Activated naive CD4-positive, alpha-beta T cell treated with anti-CD3 and anti-CD28 coated beads, Interleukin-2, amount 10 ng/mL, durations not matched to agents 7 days and 5 days (primary cell): Measurements from ENCODE around the gene TBC1D5.

ENCODE experiments used
- CTCF ChIA-PET: fragments of 350-600 bp; sonication (Branson Sonifier 250); formaldehyde crosslinking; loops from one replicate; lab custom pipeline; 2021; ENCODE audit warnings: antibody characterized with exemption; lab: Charles Lee
- DNase-seq: peaks from one replicate; pipeline ENCODE4 v3.0.0-alpha.2; 2020
- H3K27ac Mint-ChIP-seq: one replicate; pipeline ENCODE4 v1.8.0; 2021; ENCODE audit warnings: mild to moderate bottlenecking, moderate library complexity, mixed read lengths
- H3K27me3 Mint-ChIP-seq: one replicate; pipeline ENCODE4 v1.8.0; 2021; ENCODE audit warnings: mild to moderate bottlenecking, mixed read lengths
- H3K36me3 Mint-ChIP-seq: one replicate; pipeline ENCODE4 v1.8.0; 2021; ENCODE audit warnings: mixed read lengths
- H3K4me1 Mint-ChIP-seq: one replicate; pipeline ENCODE4 v1.8.0; 2021; ENCODE audit warnings: mixed read lengths
- H3K4me3 Mint-ChIP-seq: one replicate; pipeline ENCODE4 v1.8.0; 2021; ENCODE audit warnings: mild to moderate bottlenecking, moderate library complexity, mixed read lengths
- H3K9me3 Mint-ChIP-seq: one replicate; pipeline ENCODE4 v1.8.0; 2021; ENCODE audit warnings: mixed read lengths

The TBC1D5 gene

DNA sequence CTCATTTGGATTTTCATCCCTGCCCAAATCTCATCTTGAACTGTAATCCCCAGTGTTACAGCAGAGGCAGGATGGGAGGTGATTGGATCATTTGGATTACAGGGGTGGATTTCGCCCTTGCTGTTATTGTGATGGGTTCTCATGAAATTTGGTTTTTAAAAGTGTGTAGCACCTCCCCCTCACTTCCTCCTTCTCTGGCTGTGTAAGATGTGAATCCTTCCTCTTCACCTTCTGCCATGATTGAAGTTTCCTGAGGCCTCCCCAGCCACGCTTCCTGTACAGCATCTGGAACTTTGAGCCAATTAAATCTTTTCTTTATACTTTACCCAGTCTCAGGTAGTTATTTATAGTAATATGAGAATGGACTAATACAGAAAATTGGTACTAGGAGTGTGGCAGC is 540.9 kb downstream of the TBC1D5 start:
- H3K9me3 Mint-ChIP-seq: peaks cover 21% of the 10 kb centered on the region
- H3K36me3 Mint-ChIP-seq: peaks cover 46% of the 10 kb centered on the region
- H3K4me3 Mint-ChIP-seq: no peak overlapping the region
- H3K4me1 Mint-ChIP-seq: peaks cover 8% of the 10 kb centered on the region
- H3K27me3 Mint-ChIP-seq: no peaks in the 10 kb centered on the region
- no peak for DNase-seq
- CTCF ChIA-PET: interaction anchor here (0.7 kb wide), 1 partner anchor 9 kb away, joined by 3 read pairs; no protein-coding TSS in a partner anchor
- H3K27ac Mint-ChIP-seq: no peak overlapping the region

DNA sequence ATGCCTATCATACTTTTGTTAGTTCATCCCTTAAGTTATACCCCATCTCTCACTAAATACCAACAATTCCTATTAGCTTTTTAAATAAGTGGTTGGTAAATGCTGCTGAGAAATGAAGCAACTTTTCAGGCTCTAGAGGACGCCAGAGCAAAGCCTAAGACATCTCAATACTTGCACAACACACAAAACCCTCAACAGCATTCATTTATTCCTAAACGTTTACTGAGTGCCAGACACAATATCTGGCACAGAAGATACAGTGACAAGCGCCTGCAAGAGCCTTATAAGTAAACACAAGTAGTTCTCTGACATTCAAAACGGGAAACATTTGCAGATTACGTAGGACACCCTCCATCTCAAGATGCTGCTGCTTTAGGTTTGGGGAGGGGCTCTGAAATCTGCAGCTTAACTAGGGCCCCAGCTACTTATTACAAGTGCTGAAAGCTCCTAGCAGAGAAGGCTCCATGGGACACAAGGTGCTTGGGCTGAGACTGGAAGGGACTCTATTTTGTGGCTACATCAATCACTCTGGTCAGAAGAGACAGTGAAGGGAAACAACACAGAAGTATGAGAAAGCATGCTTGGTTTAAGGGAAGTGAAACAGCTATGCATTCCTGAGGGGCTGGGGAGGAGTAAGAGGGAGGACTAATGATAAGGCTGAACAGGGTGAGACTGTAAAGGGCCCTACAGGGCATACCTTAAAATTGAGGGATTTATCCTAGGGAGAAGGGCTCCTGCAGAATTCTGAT is 546.4 kb downstream of the TBC1D5 start:
- peaks cover 9% of the 10 kb centered on the region for H3K4me1 Mint-ChIP-seq
- CTCF ChIA-PET: interaction anchor here (0.8 to 1.1 kb wide), 2 partner anchors 10 to 595 kb away, joined by 3 read pairs; no protein-coding TSS in a partner anchor
- no peaks in the 10 kb centered on the region for H3K27me3 Mint-ChIP-seq
- no peak for DNase-seq
- no peaks in the 10 kb centered on the region for H3K9me3 Mint-ChIP-seq
- H3K27ac Mint-ChIP-seq: no peak overlapping the region
- H3K36me3 Mint-ChIP-seq: peaks cover 15% of the 10 kb centered on the region
- H3K4me3 Mint-ChIP-seq: no peak overlapping the region

DNA sequence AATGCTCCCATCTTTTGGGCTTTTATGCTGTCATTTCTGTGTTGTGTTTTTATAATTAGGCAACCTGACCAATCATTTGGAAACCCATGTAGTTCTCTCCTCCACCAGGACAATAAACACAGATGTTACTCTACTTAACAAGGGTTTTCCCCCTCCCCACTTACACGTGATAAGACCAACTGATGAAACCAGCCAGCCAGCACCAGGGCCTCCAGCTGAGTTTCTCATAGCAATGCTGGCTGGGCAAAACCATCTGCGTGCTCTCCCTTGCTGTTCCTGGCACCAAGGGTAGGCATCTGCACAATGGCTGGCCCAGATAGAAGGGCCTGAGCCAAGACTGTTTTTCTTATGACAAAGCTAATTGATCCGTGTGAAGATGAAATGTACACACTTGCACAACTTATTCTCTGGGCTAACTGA is 547.2 kb downstream of the TBC1D5 start:
- Mint-ChIP-seq H3K27ac (no peak overlapping the region), H3K4me3 (no peak overlapping the region)
- no peak for DNase-seq

DNA sequence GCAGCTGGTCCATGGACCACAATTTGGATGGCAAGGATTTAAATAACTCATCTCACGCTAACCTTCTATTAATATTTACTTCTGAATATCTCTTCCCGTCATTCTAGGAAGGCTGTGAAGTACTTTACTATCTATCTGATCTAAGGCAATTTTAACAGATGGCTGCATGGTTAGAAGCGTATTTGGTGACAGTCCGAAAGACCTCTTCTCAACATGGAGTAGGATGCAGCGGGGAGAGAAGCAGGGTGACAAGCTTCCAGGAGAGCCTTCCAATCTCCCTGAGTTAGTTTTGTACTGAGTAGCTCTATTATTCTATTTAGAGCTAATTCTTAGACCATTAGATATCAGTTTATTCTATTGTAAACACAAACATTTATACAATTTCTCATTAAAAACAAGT is 548.3 kb downstream of the TBC1D5 start:
- H3K4me1 Mint-ChIP-seq: peaks cover 19% of the 10 kb centered on the region
- no peaks in the 10 kb centered on the region for H3K9me3 Mint-ChIP-seq
- CTCF ChIA-PET: no interaction called here
- no peak overlapping the region for H3K4me3 Mint-ChIP-seq
- peaks cover 10% of the 10 kb centered on the region for H3K36me3 Mint-ChIP-seq
- H3K27me3 Mint-ChIP-seq: no peaks in the 10 kb centered on the region
- DNase-seq: no peak
- no peak overlapping the region for H3K27ac Mint-ChIP-seq

More for the DNA sequence above, 547.2 kb downstream of the TBC1D5 start:
- H3K36me3 Mint-ChIP-seq: peaks cover 12% of the 10 kb centered on the region
- H3K9me3 Mint-ChIP-seq: no peaks in the 10 kb centered on the region
- no peaks in the 10 kb centered on the region for H3K27me3 Mint-ChIP-seq
- peaks cover 18% of the 10 kb centered on the region for H3K4me1 Mint-ChIP-seq
- CTCF ChIA-PET: interaction anchor here (0.8 to 1.1 kb wide), 2 partner anchors 11 to 594 kb away, joined by 3 read pairs; no protein-coding TSS in a partner anchor

DNA sequence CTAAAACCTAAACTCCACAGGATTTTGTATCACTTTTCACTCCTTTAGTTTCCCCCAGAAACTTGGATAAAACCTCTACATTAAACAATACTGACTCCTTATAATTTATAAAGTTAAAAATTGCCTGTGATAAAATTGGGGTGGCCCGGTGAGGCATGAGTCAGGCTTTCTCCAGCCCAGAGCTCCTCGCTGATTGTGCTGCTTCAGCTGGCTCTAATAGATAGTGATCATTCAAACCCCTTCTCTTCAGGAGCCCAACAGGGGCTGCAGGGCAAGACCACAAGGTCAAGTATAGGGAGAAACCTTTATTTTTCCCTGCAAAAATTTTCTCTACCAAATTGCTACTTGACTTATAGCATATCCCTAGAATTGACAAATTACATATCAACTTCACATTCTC is 549.4 kb downstream of the TBC1D5 start:
- Mint-ChIP-seq H3K4me1 (peaks cover 19% of the 10 kb centered on the region), H3K27ac (no peak overlapping the region), H3K9me3 (no peaks in the 10 kb centered on the region), H3K4me3 (no peak overlapping the region), H3K27me3 (no peaks in the 10 kb centered on the region), H3K36me3 (peaks cover 8% of the 10 kb centered on the region)
- DNase-seq: no peak
- CTCF ChIA-PET: interaction anchor here (0.5 to 1.0 kb wide), 2 partner anchors 9 to 1007 kb away, joined by 3 read pairs; no protein-coding TSS in a partner anchor

DNA sequence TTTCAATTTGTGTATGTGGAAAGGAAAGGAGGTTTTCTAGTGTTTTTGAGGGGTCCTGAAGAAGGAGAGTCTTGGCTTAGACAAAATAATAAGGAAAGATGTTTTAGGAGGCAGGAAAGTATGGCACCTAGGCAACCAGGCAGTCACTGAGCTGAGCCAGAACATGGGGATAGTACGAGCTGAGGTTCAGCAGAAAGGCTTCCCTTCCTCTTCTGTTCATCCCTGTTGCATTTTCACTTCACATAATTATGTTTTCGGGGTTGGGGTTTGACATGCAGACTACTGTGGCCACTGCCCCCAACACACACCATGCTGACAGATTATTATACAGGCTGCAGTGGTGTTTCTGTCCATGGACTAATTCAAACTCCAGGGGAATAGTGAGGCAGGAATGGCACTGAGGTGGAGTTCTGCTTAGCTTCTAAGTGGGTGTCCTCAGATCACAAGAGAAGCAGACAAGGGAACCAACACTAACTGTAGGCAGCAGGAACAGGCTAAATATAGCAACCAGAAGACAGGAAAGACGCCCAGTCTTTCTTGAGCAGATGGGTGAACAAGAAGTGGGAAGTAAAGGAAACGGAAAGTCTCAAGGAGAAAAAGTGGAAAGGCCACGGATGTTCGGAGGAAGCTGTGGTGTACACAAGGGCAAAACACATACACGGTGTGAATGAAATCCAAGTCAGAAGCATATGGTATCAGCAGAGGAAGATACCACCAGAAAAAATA is 551.9 kb downstream of the TBC1D5 start:
- DNase-seq: no peak
- CTCF ChIA-PET: no interaction called here
- Mint-ChIP-seq H3K27me3 (no peaks in the 10 kb centered on the region), H3K9me3 (no peaks in the 10 kb centered on the region), H3K4me1 (peaks cover 17% of the 10 kb centered on the region), H3K36me3 (peaks cover 5% of the 10 kb centered on the region), H3K4me3 (no peak overlapping the region), H3K27ac (no peak overlapping the region)

DNA sequence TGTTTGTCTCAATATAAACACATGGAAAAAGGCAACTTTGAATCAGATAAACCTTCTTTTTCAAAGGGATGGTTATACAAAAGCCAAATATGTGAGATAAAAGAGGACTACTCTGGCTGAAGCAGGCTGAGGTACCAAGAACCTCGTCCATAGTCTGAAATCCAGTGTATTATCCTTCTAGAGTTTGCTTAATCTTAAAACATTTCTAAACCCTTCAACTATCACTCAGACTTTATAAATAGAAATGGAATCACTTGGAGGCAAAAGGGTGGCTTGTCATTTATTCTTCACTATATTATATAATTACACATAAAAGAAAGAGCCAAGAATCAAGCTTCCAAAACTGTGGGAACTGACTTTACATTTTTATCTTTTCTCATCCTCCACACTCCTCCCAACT is 554.1 kb downstream of the TBC1D5 start:
- no peak overlapping the region for H3K27ac Mint-ChIP-seq
- H3K27me3 Mint-ChIP-seq: no peaks in the 10 kb centered on the region
- DNase-seq: no peak
- CTCF ChIA-PET: no interaction called here
- no peaks in the 10 kb centered on the region for H3K9me3 Mint-ChIP-seq
- peaks cover 19% of the 10 kb centered on the region for H3K36me3 Mint-ChIP-seq
- no peak overlapping the region for H3K4me3 Mint-ChIP-seq
- peaks cover 13% of the 10 kb centered on the region for H3K4me1 Mint-ChIP-seq

DNA sequence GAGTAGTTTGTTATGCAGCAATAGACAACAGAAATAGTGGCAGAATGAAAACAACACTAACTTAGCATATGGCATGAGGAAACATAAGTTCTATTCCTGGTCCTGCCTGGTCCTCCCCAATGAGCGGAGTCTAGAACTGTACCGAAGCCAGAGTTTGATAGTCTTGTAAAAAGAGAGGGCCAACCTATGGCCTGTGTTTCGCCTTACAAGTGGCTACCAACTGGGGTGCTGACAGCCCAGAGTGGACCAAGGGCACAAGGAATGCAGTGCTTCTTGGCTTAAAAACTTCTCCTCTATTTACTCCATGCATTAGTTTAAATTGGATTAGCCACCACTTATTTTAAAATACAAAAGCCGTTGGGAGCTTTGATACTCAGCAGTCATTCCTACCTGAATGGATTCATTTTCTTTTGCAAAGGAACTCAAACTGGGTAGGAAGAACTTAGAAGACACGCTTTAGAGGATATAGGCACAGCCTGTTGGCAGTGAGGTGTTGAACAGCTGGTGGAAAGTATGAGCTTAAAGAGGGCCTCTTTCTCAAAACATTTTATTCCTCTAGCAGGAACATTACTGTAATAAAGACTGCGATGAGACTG is 554.7 kb downstream of the TBC1D5 start:
- H3K9me3 Mint-ChIP-seq: no peaks in the 10 kb centered on the region
- peaks cover 22% of the 10 kb centered on the region for H3K36me3 Mint-ChIP-seq
- no peak overlapping the region for H3K27ac Mint-ChIP-seq
- peaks cover 19% of the 10 kb centered on the region for H3K4me1 Mint-ChIP-seq
- CTCF ChIA-PET: interaction anchor here (0.8 kb wide), 1 partner anchor 12 kb away, joined by 3 read pairs; no protein-coding TSS in a partner anchor
- H3K4me3 Mint-ChIP-seq: no peak overlapping the region
- no peak for DNase-seq
- H3K27me3 Mint-ChIP-seq: no peaks in the 10 kb centered on the region

DNA sequence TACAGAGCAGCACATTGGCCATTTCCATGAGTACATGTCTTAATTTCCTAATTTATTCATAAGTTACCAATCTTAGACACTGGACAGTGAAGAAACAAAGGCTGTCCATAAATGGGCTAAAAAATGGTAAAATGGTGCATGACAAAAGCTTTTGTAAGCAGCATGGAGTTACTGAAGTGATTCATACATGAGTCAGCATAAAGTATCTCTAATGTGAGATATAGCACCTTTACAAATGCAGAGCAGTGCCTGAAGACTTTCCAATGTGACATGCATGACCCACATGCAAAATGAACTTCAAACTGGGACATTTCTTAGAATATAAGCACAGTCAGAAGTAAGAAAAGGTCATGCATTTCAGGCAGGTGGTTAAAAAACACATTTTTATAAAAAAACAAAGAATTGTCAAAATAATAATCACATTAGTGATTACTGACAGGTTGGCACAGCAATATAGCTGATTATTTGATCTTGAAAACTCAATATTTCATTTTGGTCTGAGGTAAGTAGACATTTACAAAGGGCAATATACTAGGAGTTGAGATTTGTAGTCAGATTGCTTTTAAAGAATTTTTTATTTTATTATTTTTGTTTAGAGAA is 558.4 kb downstream of the TBC1D5 start:
- H3K4me1 Mint-ChIP-seq: peaks cover 23% of the 10 kb centered on the region
- no peak overlapping the region for H3K27ac Mint-ChIP-seq
- CTCF ChIA-PET: interaction anchor here (0.6 kb wide), 1 partner anchor 791 kb away, joined by 3 read pairs; no protein-coding TSS in a partner anchor
- DNase-seq: no peak
- no peaks in the 10 kb centered on the region for H3K9me3 Mint-ChIP-seq
- no peaks in the 10 kb centered on the region for H3K27me3 Mint-ChIP-seq
- no peak overlapping the region for H3K4me3 Mint-ChIP-seq
- H3K36me3 Mint-ChIP-seq: peaks cover 26% of the 10 kb centered on the region

DNA sequence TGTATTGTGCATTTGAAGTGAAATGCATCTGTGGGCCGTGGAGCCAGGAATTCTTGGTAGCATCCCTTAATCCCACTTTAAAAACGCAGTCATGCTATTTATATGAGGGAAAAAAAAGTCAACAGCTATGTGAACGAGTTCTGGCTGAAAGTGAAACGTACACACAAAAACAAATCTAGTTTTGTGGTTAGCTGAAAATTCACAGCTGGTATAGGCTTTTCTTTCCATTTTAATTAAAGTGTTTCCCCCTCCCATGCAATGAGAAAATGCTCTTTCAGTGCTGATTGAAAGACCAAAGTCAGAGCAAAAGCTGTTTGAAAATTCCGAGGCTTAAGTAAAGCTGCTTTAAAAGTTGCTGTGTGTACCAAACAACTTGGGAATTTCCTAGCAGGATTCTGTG is 560.3 kb downstream of the TBC1D5 start:
- no peak overlapping the region for H3K27ac Mint-ChIP-seq
- H3K4me1 Mint-ChIP-seq: peaks cover 23% of the 10 kb centered on the region
- CTCF ChIA-PET: no interaction called here
- no peak for DNase-seq
- H3K36me3 Mint-ChIP-seq: peaks cover 30% of the 10 kb centered on the region
- no peaks in the 10 kb centered on the region for H3K9me3 Mint-ChIP-seq
- H3K27me3 Mint-ChIP-seq: no peaks in the 10 kb centered on the region
- H3K4me3 Mint-ChIP-seq: no peak overlapping the region

DNA sequence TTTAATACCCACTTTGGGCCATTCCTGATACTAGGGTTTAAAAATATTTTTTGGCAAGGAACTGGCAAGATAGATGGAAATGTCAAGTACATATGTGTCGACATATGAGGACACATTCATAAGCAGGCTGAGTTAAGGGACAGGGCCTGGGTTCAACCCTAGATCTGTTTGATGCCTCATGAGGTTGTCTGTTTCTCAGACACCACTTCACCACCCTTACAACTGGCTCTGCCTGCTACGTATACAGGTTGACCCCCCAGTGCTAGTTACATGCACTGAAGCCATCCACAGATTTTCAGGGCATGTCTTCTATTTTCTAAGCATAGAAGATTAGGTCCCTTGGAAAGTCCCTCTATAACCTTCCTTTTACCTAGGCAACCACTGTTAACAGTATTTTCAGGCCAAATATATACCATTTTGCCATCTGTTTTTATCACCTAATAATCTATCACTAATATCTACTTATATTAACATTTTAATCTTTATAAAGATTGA is 561.0 kb downstream of the TBC1D5 start:
- Mint-ChIP-seq H3K4me1 (peaks cover 23% of the 10 kb centered on the region), H3K4me3 (no peak overlapping the region), H3K9me3 (no peaks in the 10 kb centered on the region), H3K36me3 (peaks cover 30% of the 10 kb centered on the region), H3K27ac (no peak overlapping the region), H3K27me3 (no peaks in the 10 kb centered on the region)
- DNase-seq: no peak
- CTCF ChIA-PET: no interaction called here

DNA sequence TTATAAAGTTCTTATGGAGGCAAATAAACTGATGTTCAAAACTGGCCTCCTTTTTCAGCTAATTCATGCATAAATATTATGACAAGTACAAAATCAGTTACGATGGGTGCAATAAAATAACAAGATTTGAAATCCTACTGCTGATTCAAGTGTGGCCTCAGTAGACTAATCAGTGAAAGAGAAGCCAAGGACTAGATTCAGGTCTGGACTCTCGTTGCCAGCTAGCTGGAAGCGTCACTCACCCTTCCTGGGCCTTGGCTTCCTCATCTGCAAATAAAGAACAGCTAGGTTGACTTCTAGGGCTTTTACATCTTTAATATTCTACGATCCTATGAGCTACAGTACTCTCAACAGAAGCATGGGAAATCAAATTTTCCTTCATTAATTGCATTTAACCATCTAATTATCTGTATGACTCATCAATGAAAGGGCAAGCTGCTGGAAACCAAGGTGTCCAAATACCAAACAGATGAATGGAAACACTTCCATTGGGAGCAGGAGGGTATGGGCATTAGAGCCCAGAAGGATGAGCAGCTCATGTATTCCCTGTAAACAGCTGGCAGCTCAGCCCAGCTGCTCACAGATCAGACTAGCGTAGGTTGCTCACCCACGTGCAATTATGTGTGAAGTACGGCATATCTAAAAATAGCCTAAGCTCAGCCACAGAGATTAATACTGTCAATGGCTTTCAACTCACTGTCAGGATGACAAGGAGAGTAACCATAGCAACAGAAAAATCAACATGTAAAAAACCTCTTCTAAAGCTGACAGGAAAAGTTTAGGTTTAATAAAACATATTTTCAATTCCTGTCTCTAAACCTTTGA is 562.8 kb downstream of the TBC1D5 start:
- DNase-seq: no peak
- Mint-ChIP-seq H3K27ac (no peak overlapping the region), H3K27me3 (no peaks in the 10 kb centered on the region), H3K9me3 (no peaks in the 10 kb centered on the region), H3K4me3 (no peak overlapping the region), H3K36me3 (peaks cover 23% of the 10 kb centered on the region), H3K4me1 (peaks cover 23% of the 10 kb centered on the region)
- CTCF ChIA-PET: no interaction called here

DNA sequence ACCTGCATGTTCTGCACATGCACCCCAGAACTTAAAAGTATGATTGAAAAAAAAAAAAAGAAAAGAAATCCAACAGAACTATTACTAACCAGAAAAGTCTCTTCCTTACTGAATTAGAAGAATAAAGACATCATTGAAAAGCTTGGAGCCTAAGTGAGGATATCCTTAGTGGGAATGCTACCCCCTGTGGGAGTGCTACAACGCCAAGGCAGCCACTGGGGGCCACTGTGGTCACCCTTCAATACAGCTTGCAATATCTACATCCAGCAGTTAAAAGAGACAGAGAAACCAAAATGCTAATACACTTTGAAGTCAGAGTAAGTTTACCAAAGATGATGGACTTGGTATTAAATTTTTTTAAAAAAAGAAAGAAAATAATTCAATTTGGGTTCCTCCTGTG is 565.7 kb downstream of the TBC1D5 start:
- CTCF ChIA-PET: interaction anchor here (0.6 kb wide), 1 partner anchor 773 kb away, joined by 3 read pairs; no protein-coding TSS in a partner anchor
- Mint-ChIP-seq H3K36me3 (peaks cover 8% of the 10 kb centered on the region), H3K27me3 (no peaks in the 10 kb centered on the region), H3K4me3 (no peak overlapping the region), H3K9me3 (no peaks in the 10 kb centered on the region), H3K27ac (no peak overlapping the region), H3K4me1 (peaks cover 10% of the 10 kb centered on the region)
- DNase-seq: no peak
